Pulmonary artery endothelial cell (primary cell): ENCODE results near the gene CCDC57. TPM values are rescaled to one million over a fixed set of nuclear protein-coding genes. Genes with fewer than 3 reads are reported as not detected.
"Not testable (repeated sequence)": the region's sequence is repeated elsewhere in the genome, so short reads cannot be mapped to it uniquely, and the experiment has no call there.

Experiments used
- DNase-seq: peaks from one replicate; pipeline ENCODE4 v3.0.0-alpha.2; 2011; ENCODE audit warnings: low read depth, low spot score
- total RNA-seq: library from RNA; depleted of rRNA; stranded (reverse); fragments of >200 nt; gene quantifications from 2 replicates; pipeline ENCODE4 v1.2.3, GENCODE V29; 2014

The CCDC57 gene
- total RNA-seq, 1 donor from 2014 or later: 6.9 TPM

GRCh38 chr17:82179412-82179811 is 33.2 kb downstream of the CCDC57 start:
- no peak for DNase-seq

GRCh38 chr17:82178499-82179261 is 34.0 kb downstream of the CCDC57 start:
- DNase-seq: no peak

- DNase-seq: no peak
These were observed 34.7 kb downstream of the CCDC57 start for GRCh38 chr17:82177761-82178498.

- DNase-seq: no peak
These were observed 35.4 kb downstream of the CCDC57 start for GRCh38 chr17:82177276-82177675.

- DNase-seq: no peak
These were observed 36.7 kb downstream of the CCDC57 start for GRCh38 chr17:82175951-82176350.

GRCh38 chr17:82175201-82175600 is 37.4 kb downstream of the CCDC57 start:
- DNase-seq: no peak

- DNase-seq: not testable (repeated sequence)
These were observed 38.4 kb downstream of the CCDC57 start for GRCh38 chr17:82174042-82174857.

- no peak for DNase-seq
These were observed 39.1 kb downstream of the CCDC57 start for GRCh38 chr17:82173351-82174041.

GRCh38 chr17:82172486-82173160 is 40.0 kb downstream of the CCDC57 start:
- no peak for DNase-seq

- DNase-seq: no peak
These were observed 40.8 kb downstream of the CCDC57 start for GRCh38 chr17:82171750-82172375.

- DNase-seq: no peak
These were observed 42.2 kb downstream of the CCDC57 start for GRCh38 chr17:82170412-82170961.

GRCh38 chr17:82168568-82168967 is 44.1 kb downstream of the CCDC57 start:
- DNase-seq: no peak

GRCh38 chr17:82167028-82167427 is 45.6 kb downstream of the CCDC57 start:
- DNase-seq: no peak

- DNase-seq: no peak
These were observed 47.8 kb downstream of the CCDC57 start for GRCh38 chr17:82164853-82165252.

- DNase-seq: no peak
These were observed 51.4 kb downstream of the CCDC57 start for GRCh38 chr17:82161216-82161615.

- DNase-seq: no peak
These were observed 52.6 kb downstream of the CCDC57 start for GRCh38 chr17:82160075-82160474.

GRCh38 chr17:82158825-82159224 is 53.8 kb downstream of the CCDC57 start:
- no peak for DNase-seq

- DNase-seq: no peak
These were observed 55.3 kb downstream of the CCDC57 start for GRCh38 chr17:82157046-82158035.
